GM19395 (cell line): ENCODE measurements around the gene DNAJA2.

Experiments used
- ATAC-seq: cut with Tn5 transposase; IDR thresholded peaks from one replicate; pipeline ENCODE4 v1.9.1; 2021; ENCODE audit warnings: mild to moderate bottlenecking, moderate library complexity; ENCODE audit not compliant: unreplicated experiment

The DNAJA2 gene

GRCh38 chr16:46929378-46930332 is 43.8 kb downstream of the DNAJA2 start:
- peak; percentile 88 for ATAC-seq

- no peak for ATAC-seq
These were observed 44.7 kb downstream of the DNAJA2 start for GRCh38 chr16:46928811-46929210.

- ATAC-seq: no peak
These were observed 46.2 kb downstream of the DNAJA2 start for GRCh38 chr16:46927273-46927672.

GRCh38 chr16:46926470-46927225 is 46.8 kb downstream of the DNAJA2 start:
- no peak for ATAC-seq

- ATAC-seq: no peak
These were observed 49.1 kb downstream of the DNAJA2 start for GRCh38 chr16:46924402-46924801.

- ATAC-seq: no peak
These were observed 49.8 kb downstream of the DNAJA2 start for GRCh38 chr16:46923513-46924295.

DNA sequence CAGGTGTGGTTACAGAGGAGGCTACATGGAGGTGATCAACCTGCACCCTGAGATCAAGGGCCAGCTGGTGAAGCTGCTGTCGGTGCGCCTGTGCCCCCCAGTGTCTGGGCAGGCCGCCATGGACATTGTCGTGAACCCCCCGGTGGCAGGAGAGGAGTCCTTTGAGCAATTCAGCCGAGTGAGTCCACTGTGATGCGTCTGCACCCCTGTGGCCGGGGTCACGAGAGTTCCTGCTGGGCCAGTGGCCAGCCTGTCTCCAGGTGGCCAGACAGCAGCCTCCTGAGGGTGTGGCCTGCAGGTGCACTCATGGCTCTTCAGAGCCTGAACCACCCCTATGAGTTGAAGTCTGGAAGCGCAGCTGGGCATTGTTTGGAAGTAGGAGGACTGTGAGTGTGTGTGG is 51.2 kb downstream of the DNAJA2 start:
- ATAC-seq: no peak

DNA sequence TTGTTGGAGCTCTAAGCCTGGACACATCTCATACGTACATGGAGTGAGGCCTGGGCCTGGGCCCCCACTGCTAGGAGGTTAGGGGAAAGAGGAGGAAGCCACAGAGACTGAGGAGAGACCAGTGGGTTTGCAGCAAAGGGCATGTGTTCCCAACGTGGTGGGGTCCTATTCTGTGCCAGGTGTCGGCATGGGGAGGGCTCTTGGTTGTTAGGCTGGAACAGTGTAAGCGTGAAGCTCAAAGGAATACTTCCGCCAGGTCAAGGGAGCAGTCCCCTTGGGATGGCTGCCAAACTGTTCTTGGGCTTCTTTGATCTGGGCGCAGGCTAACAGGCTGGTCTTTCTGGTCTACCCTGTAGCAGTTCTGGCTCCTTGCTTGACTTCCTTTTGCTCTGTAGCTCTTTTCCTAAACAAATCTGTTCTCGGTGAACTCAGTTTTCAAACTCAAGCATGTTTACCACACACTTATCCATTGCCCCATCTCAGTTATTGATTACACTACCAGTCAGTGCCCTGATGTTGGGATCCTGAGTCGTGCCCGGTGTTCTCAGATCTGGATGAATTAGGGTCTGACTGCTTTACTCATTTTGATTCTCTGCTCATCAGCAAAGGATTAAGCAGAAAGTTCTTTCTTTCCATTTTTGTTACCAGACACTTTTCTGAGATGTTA is 52.9 kb downstream of the DNAJA2 start:
- no peak for ATAC-seq

- peak; percentile 93 for ATAC-seq
These were observed 54.3 kb downstream of the DNAJA2 start for GRCh38 chr16:46918905-46919792.

DNA sequence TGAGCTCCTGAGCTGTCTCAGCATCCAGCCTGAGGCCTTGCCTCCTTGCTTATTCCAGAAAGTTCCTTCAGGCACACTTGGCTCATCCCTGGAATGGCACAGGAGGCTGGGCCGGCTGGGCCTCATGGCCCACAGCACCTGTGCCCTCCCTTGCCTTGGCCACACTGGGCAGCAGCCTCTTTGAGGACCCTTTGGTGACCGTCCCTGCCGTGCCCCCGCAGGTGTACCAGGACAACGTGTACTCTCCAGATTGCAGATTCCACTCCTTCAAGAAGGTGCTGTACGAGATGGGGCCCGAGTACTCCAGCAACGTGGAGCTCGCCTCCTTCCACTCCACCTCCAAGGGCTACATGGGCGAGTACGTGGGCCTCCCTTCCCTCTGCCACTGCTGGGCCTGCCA is 55.1 kb downstream of the DNAJA2 start:
- no peak for ATAC-seq

DNA sequence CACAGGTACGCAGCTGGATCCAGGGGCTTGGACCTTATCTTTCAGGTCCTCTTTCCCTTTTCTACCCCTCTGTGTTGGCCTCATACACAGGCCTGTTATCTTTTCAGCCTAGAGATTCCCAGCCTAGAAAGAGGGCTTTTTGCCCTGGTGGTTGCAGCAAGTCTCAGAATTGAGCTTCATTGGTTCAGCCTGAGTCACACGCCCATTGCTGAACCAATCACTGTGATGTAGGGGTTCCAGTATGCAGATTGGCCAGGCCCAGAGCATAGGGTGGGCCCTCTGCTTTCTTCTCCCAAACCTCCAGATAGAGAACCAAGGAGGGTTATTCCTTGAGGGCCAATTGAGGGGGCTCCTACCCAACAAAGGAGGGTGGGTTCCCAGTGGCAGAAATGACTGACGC is 56.5 kb downstream of the DNAJA2 start:
- no peak for ATAC-seq

- no peak for ATAC-seq
These were observed 57.9 kb downstream of the DNAJA2 start for GRCh38 chr16:46915483-46916025.

- no peak for ATAC-seq
These were observed 58.8 kb downstream of the DNAJA2 start for GRCh38 chr16:46914556-46915201.

DNA sequence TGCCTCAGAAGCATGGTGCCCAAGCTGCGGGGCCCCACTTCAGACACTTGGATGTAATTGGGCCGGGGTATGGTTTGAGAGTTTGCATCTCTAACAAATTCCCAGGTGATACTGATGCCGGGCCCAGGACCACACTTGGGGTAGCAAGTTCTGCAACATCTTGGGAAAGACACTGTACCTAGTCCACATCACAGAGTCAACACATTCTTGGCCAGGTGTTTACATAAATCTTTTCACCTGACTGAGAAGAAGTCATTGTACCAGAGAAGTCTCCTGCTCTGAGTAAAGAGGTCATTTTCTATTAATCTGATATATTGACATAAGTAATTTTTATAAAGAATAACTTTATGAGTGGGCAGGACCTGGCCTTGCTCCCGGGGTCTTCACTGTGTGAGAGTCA is 61.8 kb downstream of the DNAJA2 start:
- no peak for ATAC-seq

DNA sequence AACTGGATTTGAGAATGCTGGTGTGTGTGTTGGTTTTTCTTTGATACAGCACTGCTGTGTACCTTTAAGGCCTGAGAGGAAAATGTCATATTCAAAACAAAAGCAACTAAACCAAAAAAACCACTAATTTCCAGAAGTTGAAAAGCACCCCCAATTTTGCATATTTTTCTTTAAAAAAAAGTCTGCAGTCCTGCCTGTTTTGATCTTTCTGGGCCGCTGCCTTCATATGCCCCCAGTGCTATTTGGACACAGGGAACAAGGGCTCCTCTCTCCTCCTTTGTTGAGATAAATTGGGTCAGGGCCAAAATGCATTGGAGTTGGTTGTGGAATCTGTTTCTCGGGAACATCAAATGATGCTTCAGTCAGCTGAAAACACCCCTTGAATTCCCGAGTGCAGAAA is 62.4 kb downstream of the DNAJA2 start:
- peak; percentile 73 for ATAC-seq

DNA sequence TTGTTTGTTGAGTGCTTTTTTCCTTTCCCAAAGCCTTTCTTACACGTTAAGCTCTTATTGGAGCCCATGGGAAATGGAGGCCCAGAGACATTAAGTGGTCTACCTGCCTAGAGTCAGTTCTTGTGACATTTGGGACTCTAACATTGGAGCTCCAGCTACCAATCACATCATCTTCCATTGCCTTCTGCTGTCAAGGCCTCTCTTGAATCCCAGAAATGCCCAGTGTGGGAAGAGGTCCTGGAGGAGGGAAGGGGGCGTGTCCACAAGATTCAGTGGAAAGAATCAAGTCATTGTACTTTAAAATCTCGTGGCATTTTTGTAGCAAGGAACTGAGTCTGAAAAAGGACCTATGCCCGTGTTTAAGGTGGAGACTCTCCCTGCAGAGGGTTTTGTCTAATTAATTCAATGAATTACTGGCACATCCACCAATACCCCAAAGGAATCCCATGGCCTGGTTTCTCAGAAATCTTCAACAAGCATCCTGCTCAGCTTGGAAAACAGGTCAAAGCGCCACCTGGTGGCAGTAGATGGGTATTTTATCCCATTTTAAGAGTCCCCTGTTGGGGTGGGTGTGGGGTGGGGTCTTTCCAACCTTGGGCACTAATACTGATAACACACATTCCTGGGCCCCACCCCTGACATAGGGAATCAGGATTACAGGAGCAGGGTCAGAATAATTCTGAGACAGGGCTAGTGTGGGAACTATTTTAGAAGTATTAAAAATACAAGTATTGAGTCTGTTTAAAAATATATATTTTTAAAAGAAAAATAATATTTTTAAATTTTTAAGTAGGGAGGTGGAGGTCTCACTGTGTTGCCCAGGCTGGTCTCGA is 64.7 kb downstream of the DNAJA2 start:
- ATAC-seq: no peak

GRCh38 chr16:46907061-46907774 is 66.3 kb downstream of the DNAJA2 start:
- ATAC-seq: no peak
